HG03342 (cell line): Measurements from ENCODE around the gene ZRANB1.

Source experiments
- ATAC-seq: cut with Tn5 transposase; IDR thresholded peaks from one replicate; pipeline ENCODE4 v1.9.1; 2021; ENCODE audit warnings: mild to moderate bottlenecking, moderate library complexity; ENCODE audit not compliant: unreplicated experiment

The ZRANB1 gene

GRCh38 chr10:125003901-125004467, 62.1 kb downstream of the ZRANB1 start:
- ATAC-seq: no peak

- no peak for ATAC-seq
These were observed 62.8 kb downstream of the ZRANB1 start for GRCh38 chr10:125004571-125005311.

- ATAC-seq: no peak
These were observed 63.6 kb downstream of the ZRANB1 start for GRCh38 chr10:125005312-125006187.

GRCh38 chr10:125006188-125006680, 64.3 kb downstream of the ZRANB1 start:
- no peak for ATAC-seq

DNA sequence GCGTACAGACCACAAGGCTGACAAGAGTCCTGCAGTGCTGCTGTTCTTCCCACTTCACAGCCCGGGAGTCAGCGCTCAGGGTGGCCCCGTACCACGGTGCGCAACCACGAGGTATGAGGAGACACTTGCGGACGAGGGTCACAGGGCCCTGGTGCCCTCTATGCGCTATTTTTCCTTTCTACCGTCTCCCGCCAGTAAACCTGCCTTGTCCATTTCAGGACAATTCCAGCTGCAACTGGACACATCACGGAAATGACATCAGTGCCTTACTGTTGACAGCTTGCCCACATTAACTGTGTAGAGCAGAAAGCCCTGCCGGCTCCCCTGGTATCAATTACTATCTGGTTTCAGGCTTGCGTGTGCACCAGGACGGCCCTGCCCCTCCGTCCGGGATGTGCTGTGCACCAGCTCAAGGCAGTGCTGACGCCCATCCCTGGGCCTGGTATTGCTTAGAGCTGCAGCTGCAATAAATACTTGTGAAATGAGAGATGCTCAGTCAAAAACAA, 65.1 kb downstream of the ZRANB1 start:
- ATAC-seq: no peak

- no peak for ATAC-seq
These were observed 65.5 kb downstream of the ZRANB1 start for GRCh38 chr10:125007436-125007835.

DNA sequence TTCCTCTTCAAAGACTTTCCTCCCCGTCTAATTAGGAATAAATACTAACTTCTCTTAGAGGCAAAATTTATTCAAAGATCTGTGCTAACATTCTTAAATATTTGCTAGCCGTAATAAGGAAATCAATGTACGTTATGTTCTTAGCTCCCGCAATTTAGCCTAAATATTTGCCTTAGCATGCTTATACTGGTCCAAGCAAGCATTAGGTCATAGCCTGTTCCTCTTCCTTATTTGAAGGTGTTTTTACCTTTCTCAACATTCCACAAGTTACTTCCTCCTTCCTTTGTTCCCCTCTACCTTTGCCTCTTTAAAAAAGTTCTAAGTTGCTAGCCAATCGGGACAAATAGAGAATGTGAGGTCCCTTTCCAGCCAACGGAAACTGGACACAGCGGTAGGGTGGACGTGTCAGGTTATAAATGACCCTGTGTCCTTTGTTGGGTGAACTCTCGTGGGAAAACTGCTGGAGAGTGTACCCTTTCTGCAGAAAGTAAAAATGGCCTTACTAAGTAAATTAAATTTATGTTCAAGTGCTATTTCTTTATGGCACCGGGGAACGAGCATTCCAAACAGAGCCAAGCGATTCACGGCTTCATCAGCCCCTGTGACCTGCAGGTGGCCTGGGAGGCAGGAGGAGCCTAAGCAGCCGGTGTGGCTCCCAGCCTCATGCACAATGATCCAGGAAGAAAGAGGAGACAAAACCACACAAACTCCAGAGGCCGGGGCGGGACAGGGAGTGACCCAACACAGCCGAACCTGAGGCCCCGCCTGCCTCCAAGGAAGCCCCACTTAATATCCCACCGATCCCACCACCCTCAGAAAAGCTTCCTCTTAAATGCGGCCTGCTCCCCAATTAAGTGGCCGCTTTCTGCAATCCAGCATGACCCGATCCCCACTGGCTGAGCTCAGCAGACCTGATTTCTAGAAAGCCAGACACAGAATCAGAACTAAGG, 67.0 kb downstream of the ZRANB1 start:
- ATAC-seq: no peak

DNA sequence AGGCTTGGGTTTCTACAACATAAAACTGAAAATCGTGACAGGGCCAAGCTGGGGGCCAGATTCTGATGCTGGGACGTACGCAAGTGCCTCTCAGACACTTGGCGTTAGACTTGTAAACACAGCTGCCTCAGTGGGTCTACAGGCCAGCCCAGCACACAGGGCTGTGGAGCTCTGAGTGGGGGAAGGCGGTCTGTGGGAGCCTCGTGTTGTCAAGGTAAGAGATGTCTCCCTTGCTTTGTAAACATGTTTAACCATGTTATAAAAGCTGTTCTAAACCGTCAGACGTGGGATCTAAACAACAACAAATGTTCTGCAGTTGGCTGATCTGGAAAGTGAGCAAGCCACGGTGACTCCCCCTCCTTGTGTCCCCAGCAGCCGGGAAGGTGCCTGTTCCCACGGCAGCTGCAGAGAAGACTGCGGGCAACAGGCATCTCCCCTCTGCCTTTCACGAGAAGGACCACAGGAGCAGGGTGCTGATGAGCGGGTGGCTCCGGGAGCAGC, 67.8 kb downstream of the ZRANB1 start:
- ATAC-seq: no peak

GRCh38 chr10:125010362-125010761, 68.4 kb downstream of the ZRANB1 start:
- no peak for ATAC-seq

DNA sequence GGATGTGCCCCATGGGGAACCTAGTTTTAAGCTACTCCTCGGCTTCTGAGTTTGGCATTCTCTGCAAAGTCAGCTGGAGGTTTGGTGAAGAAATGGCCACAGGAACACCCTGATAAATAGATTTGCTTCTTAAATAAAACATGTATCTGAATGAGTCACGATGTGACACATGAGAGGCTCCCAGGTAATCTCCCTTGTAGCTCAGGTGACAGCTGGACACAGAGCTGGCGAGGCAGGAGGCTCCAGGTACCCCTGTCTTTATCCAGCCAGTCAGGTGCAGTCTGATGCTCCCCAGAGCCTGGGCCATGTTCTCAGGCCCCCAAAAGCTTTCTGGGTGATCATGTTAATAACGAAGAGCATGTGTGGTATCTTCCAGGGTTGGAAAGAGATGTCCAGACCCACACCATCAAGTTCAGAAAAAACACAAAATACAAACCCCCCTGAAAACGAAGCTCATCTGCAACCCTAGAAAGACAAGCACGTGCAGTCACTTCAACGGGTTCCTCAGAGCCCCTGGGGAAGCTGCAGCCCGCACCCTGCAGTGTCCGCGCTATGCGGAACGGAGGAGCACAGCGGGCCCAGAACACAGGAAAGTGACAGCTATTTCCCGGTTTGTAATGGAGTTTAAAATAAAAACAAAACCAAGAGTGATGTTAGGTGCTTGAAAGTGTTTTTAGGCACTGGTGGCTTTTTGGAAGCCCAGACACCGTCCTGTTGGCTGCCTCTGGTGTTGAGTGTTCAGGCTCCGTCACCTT, 69.4 kb downstream of the ZRANB1 start:
- no peak for ATAC-seq

DNA sequence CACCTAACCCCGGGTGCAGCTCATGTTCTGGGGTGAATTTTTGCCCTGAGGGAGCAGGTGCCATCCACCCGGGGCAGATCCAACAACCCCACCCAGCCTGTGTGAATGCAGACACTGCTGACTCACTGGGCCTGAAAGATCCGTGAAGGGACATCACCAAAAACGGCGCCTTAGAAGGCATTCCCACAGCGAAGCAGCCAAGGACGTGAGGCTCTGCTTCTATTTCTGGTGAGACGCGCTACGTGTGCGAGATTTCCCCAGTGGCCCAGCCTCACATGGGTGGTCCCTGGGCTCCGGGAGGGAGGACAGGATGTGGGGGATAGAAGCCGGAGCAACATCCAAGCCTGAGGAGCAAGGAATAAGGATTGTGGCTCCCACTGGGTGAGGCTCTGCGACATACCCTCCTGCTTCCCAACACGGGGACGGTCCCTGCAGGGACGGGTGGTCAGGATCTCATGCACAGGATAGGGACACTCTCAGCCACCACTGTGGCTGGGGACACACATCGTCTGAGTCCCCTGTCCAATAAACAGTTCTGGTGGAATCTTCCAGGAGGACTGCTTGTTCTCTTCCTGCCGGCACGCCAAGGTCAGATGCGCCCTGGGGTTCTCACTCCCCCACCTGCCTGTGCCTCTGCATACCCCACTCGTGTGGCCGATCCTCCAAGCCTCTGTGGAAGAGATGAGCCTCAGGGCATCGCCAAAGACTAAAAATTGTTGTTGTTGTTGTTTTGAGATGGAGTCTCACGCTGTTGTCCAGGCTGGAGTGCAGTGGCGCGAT, 70.2 kb downstream of the ZRANB1 start:
- no peak for ATAC-seq

DNA sequence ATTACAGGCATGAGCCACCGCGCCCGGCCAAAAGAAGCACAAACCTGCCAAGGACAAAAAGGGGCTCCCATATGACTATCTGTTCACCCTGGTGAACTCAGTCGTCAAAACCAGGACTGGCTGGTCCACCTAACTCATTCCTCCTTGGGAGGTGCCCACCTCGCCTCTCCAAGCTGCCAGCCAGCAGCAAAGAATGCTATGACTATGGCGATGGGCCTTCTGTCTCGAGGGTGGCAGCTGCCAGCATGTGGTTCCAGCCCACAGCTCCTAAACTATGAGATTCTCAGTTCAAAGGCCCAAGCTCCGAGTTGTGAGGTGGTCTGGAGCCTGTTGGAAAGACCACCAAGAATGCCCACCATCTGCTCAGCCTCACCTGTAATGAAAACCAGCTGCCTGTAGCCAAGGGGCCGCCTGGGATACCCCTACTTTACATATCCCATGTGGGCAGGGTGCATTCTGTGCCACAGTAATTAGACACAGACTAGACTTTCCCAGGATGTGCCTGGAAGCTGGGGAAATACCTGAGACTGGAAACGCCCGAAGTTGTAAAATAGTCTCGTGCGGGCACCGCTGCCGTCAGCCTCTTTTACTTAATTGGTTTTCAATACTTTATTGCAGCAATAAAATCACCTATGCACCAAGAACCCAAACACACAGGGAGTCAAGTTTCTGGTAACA, 71.1 kb downstream of the ZRANB1 start:
- ATAC-seq: no peak

GRCh38 chr10:125013529-125013872, 71.6 kb downstream of the ZRANB1 start:
- no peak for ATAC-seq

- no peak for ATAC-seq
These were observed 72.3 kb downstream of the ZRANB1 start for GRCh38 chr10:125014086-125014830.

GRCh38 chr10:125014836-125015355, 73.0 kb downstream of the ZRANB1 start:
- ATAC-seq: no peak

DNA sequence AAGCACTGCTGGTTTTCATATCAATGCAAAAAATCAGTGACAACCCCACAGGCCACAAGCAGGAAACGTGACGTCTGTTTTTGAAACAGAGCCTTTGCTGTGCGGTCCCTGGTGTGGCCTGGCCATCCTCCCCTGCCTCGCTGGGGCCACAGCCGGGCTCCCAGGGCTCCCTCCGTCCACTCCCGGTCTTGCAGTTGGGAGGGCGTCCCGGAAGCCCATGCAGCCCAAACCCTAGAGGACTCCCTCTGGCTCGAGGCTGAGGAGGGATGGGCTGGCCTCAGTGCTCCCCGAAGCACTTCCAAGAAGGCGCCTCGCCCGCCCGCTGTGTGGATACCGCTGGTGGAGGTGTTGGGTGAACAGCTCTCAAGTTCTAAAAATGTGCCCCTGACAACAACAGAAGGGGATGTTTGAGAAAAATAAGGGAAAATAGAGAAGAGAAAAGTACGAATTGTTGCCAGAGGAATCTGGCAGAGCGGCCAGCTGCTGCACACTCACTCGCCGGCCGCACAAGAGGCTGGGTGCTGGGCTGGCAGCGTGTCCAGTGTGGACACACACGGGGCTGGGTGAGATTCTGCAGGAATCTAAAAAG, 73.5 kb downstream of the ZRANB1 start:
- ATAC-seq: no peak

- ATAC-seq: no peak
These were observed 74.2 kb downstream of the ZRANB1 start for GRCh38 chr10:125016123-125016522.
